RWPE2 (cell line): ENCODE results near the gene NEXN.

ENCODE experiments used
- ATAC-seq: fragments of 200-7000 bp; cut with Tn5 transposase; 3 replicates; pipeline ENCODE4 v1.9.1; 2021; ENCODE audit warnings: low read depth
- DNase-seq: peaks from one replicate; pipeline ENCODE4 v3.0.0-alpha.2; 2020; ENCODE audit warnings: low spot score
- H3K27ac ChIP-seq: fragments of 450-650 bp; 2 replicates; pipeline ENCODE4 v1.5.1; 2017; ENCODE audit warnings: mild to moderate bottlenecking; ENCODE audit not compliant: poor library complexity, severe bottlenecking
- H3K27me3 ChIP-seq: fragments of 250-450 bp; sonication (Bioruptor Pico); 2 replicates; pipeline ENCODE4 v1.5.1; 2021; ENCODE audit warnings: mild to moderate bottlenecking, moderate library complexity; ENCODE audit not compliant: insufficient read depth, poor library complexity, severe bottlenecking
- H3K36me3 ChIP-seq: fragments of 250-450 bp; sonication (Bioruptor Pico); 2 replicates; pipeline ENCODE4 v1.5.1; 2020; ENCODE audit warnings: low read depth, mild to moderate bottlenecking, moderate library complexity
- H3K4me1 ChIP-seq: fragments of 250-450 bp; sonication (Bioruptor Pico); 2 replicates; pipeline ENCODE4 v1.5.1; 2021; ENCODE audit warnings: mild to moderate bottlenecking, moderate library complexity; ENCODE audit not compliant: insufficient read depth, poor library complexity, severe bottlenecking
- H3K4me3 ChIP-seq: fragments of 250-450 bp; sonication (Bioruptor Pico); 2 replicates; pipeline ENCODE4 v1.5.1; 2021; ENCODE audit warnings: mild to moderate bottlenecking, moderate library complexity; ENCODE audit not compliant: severe bottlenecking
- H3K9me3 ChIP-seq: fragments of 250-450 bp; sonication (Bioruptor Pico); 2 replicates; pipeline ENCODE4 v1.5.1; 2021; ENCODE audit warnings: mild to moderate bottlenecking, moderate library complexity; ENCODE audit not compliant: severe bottlenecking
- CTCF ChIP-seq: fragments of 450-650 bp; IDR thresholded peaks from one replicate; pipeline ENCODE4 v1.5.1; 2017; ENCODE audit warnings: mild to moderate bottlenecking, moderate library complexity; ENCODE audit not compliant: poor library complexity, severe bottlenecking

Gene NEXN

GRCh38 chr1:77888081-77888780 is at the start of gene NEXN:
Gene NEXN (plus strand): TSS chr1:77888624. CDS start chr1:77916107, 27,483 bp downstream.
- peaks cover 16% of the 10 kb centered on the region for H3K4me1 ChIP-seq
- ATAC-seq (peak; percentile 62), DNase-seq (peak; percentile 62)
- H3K4me3 ChIP-seq, result peak within 1 kb of the TSS; percentile 61
- no peaks in the 10 kb centered on the region for H3K9me3 ChIP-seq
- peak within 1 kb of the TSS; percentile 92 for H3K27ac ChIP-seq
- no peaks in the 10 kb centered on the region for H3K27me3 ChIP-seq
- no peak for TF ChIP-seq CTCF
- H3K36me3 ChIP-seq, result no peaks in the 10 kb centered on the region

- no peak for ATAC-seq
- peaks cover 25% of the 10 kb centered on the region for H3K36me3 ChIP-seq
Observed at GRCh38 chr1:77841574-77841973, 46.9 kb upstream of the NEXN start.

GRCh38 chr1:77845951-77846350 is 42.5 kb upstream of the NEXN start:
- Histone ChIP-seq H3K9me3 (no peaks in the 10 kb centered on the region), H3K4me1 (no peaks in the 10 kb centered on the region), H3K27me3 (no peaks in the 10 kb centered on the region), H3K36me3 (peaks cover 18% of the 10 kb centered on the region), H3K4me3 (no peak overlapping the region), H3K27ac (no peak overlapping the region)
- no peak for TF ChIP-seq CTCF
- no peak for ATAC-seq
- DNase-seq, result no peak

More at GRCh38 chr1:77841574-77841973, 46.9 kb upstream of the NEXN start:
- H3K9me3 ChIP-seq, result no peaks in the 10 kb centered on the region
- no peaks in the 10 kb centered on the region for H3K4me1 ChIP-seq
- no peak overlapping the region for H3K4me3 ChIP-seq
- no peak for TF ChIP-seq CTCF
- no peak overlapping the region for H3K27ac ChIP-seq
- no peak for DNase-seq
- H3K27me3 ChIP-seq, result no peaks in the 10 kb centered on the region

GRCh38 chr1:77846966-77847365 is 41.5 kb upstream of the NEXN start:
- no peak for ATAC-seq
- no peak overlapping the region for H3K27ac ChIP-seq
- DNase-seq, result no peak

More at GRCh38 chr1:77846966-77847365, 41.5 kb upstream of the NEXN start:
- Histone ChIP-seq H3K4me1 (no peaks in the 10 kb centered on the region), H3K4me3 (no peak overlapping the region), H3K9me3 (no peaks in the 10 kb centered on the region), H3K36me3 (peaks cover 18% of the 10 kb centered on the region), H3K27me3 (no peaks in the 10 kb centered on the region)
- no peak for TF ChIP-seq CTCF
